AML-193 (cell line): Measurements from ENCODE around the gene DLX6.
"Not testable (repeated sequence)": the region's sequence is repeated elsewhere in the genome, so short reads cannot be mapped to it uniquely, and the experiment has no call there.

Experiments used
- DNase-seq, 2 experiments: peaks; one replicate each; lab custom pipeline; 2025; lab: John Stamatoyannopoulos, UW

Gene DLX6

DNA sequence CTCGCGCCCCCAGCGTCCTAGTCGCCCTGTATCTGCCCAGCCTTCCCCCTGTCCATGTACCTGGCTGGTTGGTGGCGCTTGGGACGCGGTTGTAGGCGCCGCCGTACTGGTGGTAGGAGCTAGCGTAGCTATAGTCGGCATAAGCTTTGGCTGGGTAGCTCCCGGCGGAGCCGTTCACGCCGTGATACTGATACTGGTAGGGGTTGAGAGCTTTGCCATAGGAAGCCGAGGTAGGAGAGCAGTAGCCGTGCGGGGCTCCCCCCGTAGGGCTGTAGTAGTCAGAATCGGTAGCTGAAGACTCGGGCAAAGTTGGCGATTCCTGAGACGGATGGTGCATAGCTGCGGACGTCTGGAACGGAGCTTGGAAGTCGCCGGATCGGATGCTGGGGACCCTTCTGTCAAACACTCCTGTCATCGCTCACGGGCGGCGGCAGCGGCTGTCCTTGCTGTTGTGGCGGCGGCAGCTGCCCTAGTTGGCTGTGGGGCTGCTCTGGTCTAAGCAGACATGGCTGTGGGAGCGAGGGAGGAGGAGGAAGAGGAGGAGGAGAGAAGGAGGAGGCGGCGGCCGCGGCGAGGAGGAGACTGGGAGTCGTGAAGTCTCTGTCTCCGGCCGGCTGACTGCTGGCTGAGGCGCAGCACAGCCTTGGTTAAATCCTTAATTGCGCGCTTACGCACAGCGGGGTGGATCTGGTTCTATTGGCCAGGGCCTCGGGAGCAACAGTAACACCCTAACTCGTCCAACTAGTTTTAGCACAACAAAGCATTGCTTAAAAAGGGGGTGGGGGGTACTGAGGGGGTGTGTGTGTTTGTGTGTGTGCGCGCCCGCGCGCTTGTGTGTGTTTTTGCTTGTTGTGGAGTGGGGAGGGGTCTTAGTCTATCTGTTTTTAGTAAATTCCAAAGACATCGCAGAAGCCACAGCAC, 19.1 kb downstream of the DLX6 start, which contains the start of gene DLX5:
Gene DLX5, minus strand, starts transcription at position 623 of the 921 bp plus-strand sequence. Its CDS starts 208 bp downstream, at position 415.
- DNase-seq, result no peak

DNA sequence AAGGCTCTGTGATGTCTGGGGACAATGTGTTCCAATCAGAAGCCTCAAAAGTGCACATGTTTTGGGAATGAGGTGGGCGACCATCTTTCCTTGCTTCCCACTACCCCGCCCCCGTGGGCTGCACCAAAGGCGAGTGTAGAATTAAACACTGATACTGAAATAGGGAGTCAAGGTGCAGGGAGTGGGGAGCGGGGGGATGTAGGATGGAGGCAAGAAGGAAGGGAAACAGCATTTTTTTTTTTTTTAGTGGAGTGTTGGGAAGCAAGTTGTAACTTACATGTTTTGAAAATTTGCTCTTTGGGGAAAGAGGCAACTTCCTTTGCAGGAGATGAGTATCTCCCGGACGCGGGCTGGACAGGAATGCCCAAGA, 19.8 kb downstream of the DLX6 start:
- no peak for DNase-seq

DNA sequence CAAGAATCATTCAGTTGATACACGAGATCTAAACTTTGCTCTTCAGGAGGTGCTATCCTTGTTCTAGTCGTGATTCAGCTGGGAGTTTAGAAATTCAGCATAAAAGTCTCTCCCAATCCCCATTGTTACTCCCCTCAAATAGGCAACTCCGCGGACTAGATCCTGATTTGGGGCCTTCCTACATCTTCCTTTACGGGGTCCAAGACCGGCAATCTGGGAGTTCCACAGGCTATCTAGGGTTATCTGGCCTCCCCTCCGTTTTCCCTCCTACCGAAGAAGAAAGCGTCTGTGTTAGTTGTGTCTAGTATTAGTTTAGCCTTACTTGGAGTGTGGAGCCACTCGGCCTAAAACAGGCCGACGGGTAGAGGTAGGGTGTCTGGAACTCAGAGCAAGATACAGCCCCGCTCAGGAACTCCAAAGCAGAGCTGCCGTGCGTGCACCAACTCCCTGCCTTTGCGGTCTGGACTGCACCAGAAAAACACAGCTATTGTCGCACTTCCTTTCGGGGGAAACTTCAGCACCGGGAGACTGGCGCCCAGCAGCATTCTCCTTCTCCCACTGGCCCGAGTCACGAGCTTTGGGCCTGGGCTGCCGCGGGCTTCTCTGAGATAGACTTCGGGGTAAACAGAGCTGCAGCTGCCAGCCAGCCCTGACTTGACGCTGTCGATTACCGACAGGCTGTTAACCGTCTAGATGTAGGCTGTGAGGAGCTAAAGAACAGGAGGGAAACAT, 20.8 kb downstream of the DLX6 start:
- no peak for DNase-seq

DNA sequence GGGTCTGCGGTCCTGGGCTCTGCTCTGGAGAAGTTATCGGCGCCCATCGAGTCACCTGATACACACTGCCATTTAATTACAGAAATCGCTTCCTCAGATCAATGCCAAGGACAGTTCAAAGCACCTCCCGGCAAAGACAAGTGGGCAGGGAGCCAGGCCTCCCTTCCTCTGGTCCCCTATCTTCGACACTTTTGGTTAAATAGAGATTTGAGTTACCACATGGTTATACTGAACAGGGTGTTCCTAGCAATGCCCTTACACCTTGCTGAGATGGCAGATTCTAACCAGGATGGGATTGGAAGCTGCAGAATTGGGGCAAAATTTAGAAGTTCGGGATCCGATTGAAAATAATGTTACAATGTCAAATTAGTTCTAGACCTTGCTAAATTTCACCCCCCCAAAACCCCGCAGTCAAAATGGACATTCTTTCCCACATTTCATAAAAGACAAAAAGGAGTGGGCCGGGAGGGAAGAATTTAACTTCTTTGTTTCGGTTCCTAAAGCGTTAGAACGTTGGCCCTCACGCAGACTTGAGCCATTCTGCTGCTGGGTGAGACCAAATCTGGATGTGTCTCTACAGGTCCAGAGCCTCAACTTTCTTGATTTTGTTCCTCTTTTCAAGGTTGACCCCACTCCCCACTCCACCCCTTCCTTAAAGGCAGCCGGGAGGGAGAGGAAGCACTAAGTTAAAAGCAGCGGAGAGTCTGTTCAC, 21.5 kb downstream of the DLX6 start:
- DNase-seq, result no peak

DNA sequence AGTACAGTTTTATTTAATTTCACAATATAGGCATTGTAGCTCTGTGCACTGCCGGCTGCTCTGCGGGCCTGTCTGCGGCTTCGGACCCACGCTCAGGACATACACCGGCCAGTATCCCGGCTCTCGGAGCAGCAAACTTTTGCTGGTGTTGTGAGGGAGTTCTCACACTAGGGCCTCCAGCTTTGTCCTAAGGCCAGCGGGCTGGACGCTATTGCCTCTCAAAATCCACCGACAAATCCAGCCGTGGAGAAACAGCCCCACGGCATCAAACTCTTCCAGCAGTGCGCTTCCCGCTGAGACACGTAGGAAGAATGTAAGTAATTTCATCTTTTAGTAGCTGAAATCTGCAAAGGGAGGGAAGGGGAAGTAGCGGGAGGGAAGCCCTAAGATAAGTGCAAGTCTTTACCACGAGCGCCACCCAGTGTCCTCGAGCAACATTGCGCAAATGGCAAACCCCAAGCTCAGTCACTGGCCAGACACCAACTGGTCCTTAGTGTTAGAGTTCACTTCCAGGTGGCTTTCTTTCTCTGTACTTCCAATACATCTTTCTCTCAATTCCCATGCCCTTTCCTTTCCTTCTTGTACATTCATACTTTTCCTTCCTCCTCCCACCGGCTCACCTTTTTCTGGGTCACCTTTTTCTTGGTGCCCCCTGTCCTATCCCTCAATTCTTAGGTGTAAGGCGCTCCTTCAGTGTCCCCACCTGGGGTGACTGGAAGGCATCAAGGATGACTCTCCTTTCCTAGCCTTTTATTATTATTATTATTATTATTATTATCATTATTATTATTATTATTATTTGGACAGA, 22.3 kb downstream of the DLX6 start:
- peak; percentile 46 to 71 for DNase-seq

DNA sequence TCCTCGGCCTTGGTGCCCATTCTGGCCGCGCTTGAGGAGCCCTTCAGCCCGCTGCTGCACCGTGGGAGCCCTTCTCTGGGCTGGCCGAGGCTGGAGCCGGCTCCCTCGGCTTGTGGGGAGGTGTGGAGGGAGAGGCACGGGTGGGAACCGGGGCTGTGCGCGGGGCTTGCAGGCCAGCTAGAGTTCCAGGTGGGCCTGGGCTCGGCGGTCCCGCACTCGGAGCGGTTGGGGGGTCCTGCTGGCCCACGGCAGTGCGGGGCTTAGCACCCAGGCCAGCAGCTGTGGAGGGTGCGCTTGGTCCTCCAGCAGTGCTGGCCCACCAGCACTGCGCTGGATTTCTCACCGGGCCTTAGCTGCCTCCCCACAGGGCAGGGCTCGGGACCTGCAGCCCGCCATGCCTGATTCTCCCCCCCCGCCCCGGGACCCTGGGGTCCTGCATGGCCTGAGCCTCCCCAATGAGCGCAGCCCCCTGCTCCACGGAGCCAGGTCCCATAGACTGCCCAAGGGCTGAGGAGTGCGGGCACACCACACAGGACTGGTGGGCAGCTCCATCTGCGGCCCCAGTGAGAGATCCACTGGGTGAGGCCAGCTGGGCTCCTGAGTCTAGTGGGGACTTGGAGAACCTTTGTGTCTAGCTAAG, 29.0 kb downstream of the DLX6 start:
- DNase-seq, result not testable (repeated sequence)

DNA sequence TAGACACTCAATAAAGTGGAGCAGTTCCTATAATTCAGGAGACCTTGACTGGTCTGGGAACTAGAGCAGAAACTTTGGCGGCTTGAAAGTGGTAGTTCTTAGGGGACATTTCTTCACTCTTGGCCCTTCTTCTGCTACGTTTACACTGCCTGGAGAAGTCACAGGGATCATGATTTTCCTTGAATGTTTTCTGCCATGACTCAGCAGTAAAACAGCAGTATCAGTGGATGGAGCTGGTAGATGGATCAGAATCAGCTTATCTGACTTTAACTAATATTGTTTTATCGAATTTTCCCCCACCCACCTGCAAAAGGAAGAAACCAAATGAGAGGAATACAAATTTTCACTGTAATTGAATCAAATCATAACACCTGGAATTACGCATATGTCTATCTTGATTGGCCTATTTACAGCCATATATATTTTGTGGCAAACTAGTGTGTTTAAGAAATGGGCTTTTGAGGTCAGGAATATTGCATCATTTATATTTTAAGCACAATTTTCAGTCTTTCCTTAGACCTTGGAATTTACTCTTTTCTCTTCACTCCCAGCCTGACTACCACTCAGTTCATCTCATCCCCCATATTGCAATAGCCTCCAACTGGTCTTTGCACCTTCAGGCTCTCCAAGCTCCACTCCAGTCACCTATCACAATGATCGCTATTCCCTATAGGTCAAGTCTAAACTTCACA, 34.2 kb downstream of the DLX6 start:
- no peak for DNase-seq

DNA sequence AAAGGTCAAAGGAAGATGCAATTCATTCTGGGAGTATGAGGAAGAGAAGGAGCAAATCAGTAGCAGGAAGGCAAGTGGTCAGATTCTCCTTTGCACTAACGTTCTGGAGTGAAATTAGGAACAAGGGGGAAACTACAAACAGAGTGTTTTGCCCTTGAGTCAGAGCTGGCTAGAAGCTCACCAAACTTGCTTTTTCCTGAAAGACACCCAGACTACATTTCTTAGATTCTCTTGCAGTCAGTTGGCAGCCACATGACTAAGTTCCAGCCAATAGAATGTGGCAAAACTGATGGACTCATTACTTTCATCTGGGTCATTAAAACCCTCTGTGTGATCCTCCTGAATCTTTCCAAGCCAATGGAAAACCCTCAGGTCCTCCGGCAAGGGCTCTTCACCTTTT, 37.9 kb downstream of the DLX6 start:
- DNase-seq, result no peak
